WTC11 (cell line): ENCODE results near the gene CD226. TPM values are rescaled to one million over a fixed set of nuclear protein-coding genes. Genes with fewer than 3 reads are reported as not detected.

Source experiments
- ATAC-seq: fragments of 200-7000 bp; cut with Tn5 transposase; 2 replicates; pipeline ENCODE4 v1.10.0; 2021; ENCODE audit warnings: mild to moderate bottlenecking, moderate library complexity
- CTCF ChIA-PET: fragments of 300-600 bp; sonication (Branson Sonifier 250); formaldehyde crosslinking; loops from one replicate; lab custom pipeline; 2021; ENCODE audit warnings: antibody characterized with exemption; lab: Charles Lee
- POLR2A ChIA-PET: fragments of 350-600 bp; sonication (Branson Sonifier 250); formaldehyde crosslinking; loops from one replicate; lab custom pipeline; 2021; ENCODE audit warnings: antibody characterized with exemption; lab: Charles Lee
- DNase-seq: peaks from one replicate; pipeline ENCODE4 v3.0.0; 2021; ENCODE audit warnings: low spot score
- H3K27ac Mint-ChIP-seq: 2 replicates; pipeline ENCODE4 v1.8.0; 2021; ENCODE audit warnings: mixed read lengths
- H3K27me3 Mint-ChIP-seq: 2 replicates; pipeline ENCODE4 v1.8.0; 2021; ENCODE audit warnings: low read depth, mild to moderate bottlenecking, moderate library complexity, mixed read lengths
- H3K36me3 Mint-ChIP-seq: 2 replicates; pipeline ENCODE4 v1.8.0; 2021; ENCODE audit warnings: mixed read lengths
- H3K4me1 Mint-ChIP-seq: 2 replicates; pipeline ENCODE4 v1.8.0; 2022; ENCODE audit warnings: mixed read lengths
- H3K4me3 Mint-ChIP-seq: 2 replicates; pipeline ENCODE4 v1.8.0; 2021; ENCODE audit warnings: mild to moderate bottlenecking, moderate library complexity, mixed read lengths
- H3K9me3 Mint-ChIP-seq: 2 replicates; pipeline ENCODE4 v1.8.0; 2021; ENCODE audit warnings: mixed read lengths
- CREB1 ChIP-seq: sonication (generic); formaldehyde crosslinking; IDR thresholded peaks from 2 replicates; pipeline ENCODE4 v1.8.0; 2023; ENCODE audit warnings: mild to moderate bottlenecking, missing genetic modification reagents
- CREM ChIP-seq: sonication (generic); formaldehyde crosslinking; IDR thresholded peaks from 2 replicates; pipeline ENCODE4 v1.8.1; 2022; ENCODE audit warnings: mild to moderate bottlenecking, missing genetic modification reagents, moderate library complexity
- GABPB1 ChIP-seq: sonication (generic); formaldehyde crosslinking; IDR thresholded peaks from 2 replicates; pipeline ENCODE4 v1.8.1; 2023; ENCODE audit warnings: mild to moderate bottlenecking, missing genetic modification reagents
- GRHL2 ChIP-seq: fragments of 250-450 bp; sonication (Bioruptor Pico); IDR thresholded peaks from 2 replicates; pipeline ENCODE4 v1.8.0; 2022; ENCODE audit warnings: mild to moderate bottlenecking, moderate library complexity; ENCODE audit not compliant: insufficient replicate concordance, severe bottlenecking
- IRF2 ChIP-seq: sonication (generic); formaldehyde crosslinking; IDR thresholded peaks from 2 replicates; pipeline ENCODE4 v1.8.0; 2022; ENCODE audit warnings: low read depth, missing genetic modification reagents, borderline replicate concordance
- JUN ChIP-seq: sonication (generic); formaldehyde crosslinking; IDR thresholded peaks from 2 replicates; pipeline ENCODE4 v1.8.0; 2023; ENCODE audit warnings: mild to moderate bottlenecking, missing genetic modification reagents
- KAT7 ChIP-seq: sonication (generic); formaldehyde crosslinking; IDR thresholded peaks from 2 replicates; pipeline ENCODE4 v1.8.1; 2023; ENCODE audit warnings: missing genetic modification reagents, mild to moderate bottlenecking, borderline replicate concordance
- MLX ChIP-seq: sonication (generic); formaldehyde crosslinking; IDR thresholded peaks from 2 replicates; pipeline ENCODE4 v1.8.1; 2023; ENCODE audit warnings: mild to moderate bottlenecking, missing genetic modification reagents, moderate library complexity
- MXD4 ChIP-seq: fragments of 250-450 bp; sonication (Bioruptor Pico); IDR thresholded peaks from 2 replicates; pipeline ENCODE4 v1.8.0; 2021; ENCODE audit warnings: mild to moderate bottlenecking, moderate library complexity, borderline replicate concordance
- NR3C1 ChIP-seq: sonication (generic); formaldehyde crosslinking; conservative IDR thresholded peaks from 2 replicates; pipeline ENCODE4 v1.8.1; 2023; ENCODE audit warnings: low read depth, mild to moderate bottlenecking, missing genetic modification reagents
- PRRX2 ChIP-seq: fragments of 250-450 bp; sonication (Bioruptor Pico); IDR thresholded peaks from 2 replicates; pipeline ENCODE4 v1.8.0; 2021; ENCODE audit warnings: mild to moderate bottlenecking
- RELA ChIP-seq: sonication (generic); formaldehyde crosslinking; IDR thresholded peaks from 2 replicates; pipeline ENCODE4 v1.8.1; 2022; ENCODE audit warnings: missing genetic modification reagents, mild to moderate bottlenecking, borderline replicate concordance
- SP1 ChIP-seq: sonication (generic); formaldehyde crosslinking; conservative IDR thresholded peaks from 2 replicates; pipeline ENCODE4 v1.8.1; 2022; ENCODE audit warnings: missing genetic modification reagents
- TEAD1 ChIP-seq: sonication (generic); formaldehyde crosslinking; IDR thresholded peaks from 2 replicates; pipeline ENCODE4 v1.8.0; 2022; ENCODE audit warnings: mild to moderate bottlenecking, missing genetic modification reagents
- TEAD4 ChIP-seq: sonication (generic); formaldehyde crosslinking; IDR thresholded peaks from 2 replicates; pipeline ENCODE4 v1.8.0; 2022; ENCODE audit warnings: mild to moderate bottlenecking, missing genetic modification reagents
- USF2 ChIP-seq: sonication (generic); formaldehyde crosslinking; IDR thresholded peaks from 2 replicates; pipeline ENCODE4 v1.8.1; 2023; ENCODE audit warnings: mild to moderate bottlenecking, missing genetic modification reagents, moderate library complexity
- ZNF138 ChIP-seq: sonication (generic); formaldehyde crosslinking; conservative IDR thresholded peaks from 2 replicates; pipeline ENCODE4 v1.8.1; 2022; ENCODE audit warnings: mild to moderate bottlenecking, moderate library complexity, missing genetic modification reagents
- ZNF396 ChIP-seq: fragments of 250-450 bp; sonication (Bioruptor Pico); IDR thresholded peaks from 2 replicates; pipeline ENCODE4 v1.8.0; 2021; ENCODE audit warnings: mild to moderate bottlenecking, moderate library complexity, borderline replicate concordance
- total RNA-seq: library from RNA; stranded (reverse); gene quantifications from 3 replicates; pipeline ENCODE4 v1.2.3, GENCODE V29; 2021
- TF ChIP-seq, protein P1 (sequence below): fragments of 250-450 bp; sonication (Bioruptor Pico); IDR thresholded peaks from 2 replicates; pipeline ENCODE4 v1.9.0; 2021; ENCODE audit warnings: mild to moderate bottlenecking, borderline replicate concordance
- TF ChIP-seq, protein P2 (sequence below): sonication (generic); formaldehyde crosslinking; IDR thresholded peaks from 2 replicates; pipeline ENCODE4 v1.8.1; 2023; ENCODE audit warnings: mild to moderate bottlenecking, missing genetic modification reagents

CD226 gene
- total RNA-seq, 1 experiment from 2014 or later = 0.24 TPM

GRCh38 chr18:69916412-69916811 is 31.3 kb downstream of the CD226 start:
- Mint-ChIP-seq H3K27ac (no peak overlapping the region), H3K4me1 (no peaks in the 10 kb centered on the region), H3K36me3 (no peaks in the 10 kb centered on the region), H3K27me3 (no peaks in the 10 kb centered on the region), H3K4me3 (no peak overlapping the region), H3K9me3 (no peaks in the 10 kb centered on the region)
- POLR2A ChIA-PET = no interaction called here
- DNase-seq (no peak), ATAC-seq (no peak)
- CTCF ChIA-PET = no interaction called here
- TF ChIP-seq, protein P1, sequence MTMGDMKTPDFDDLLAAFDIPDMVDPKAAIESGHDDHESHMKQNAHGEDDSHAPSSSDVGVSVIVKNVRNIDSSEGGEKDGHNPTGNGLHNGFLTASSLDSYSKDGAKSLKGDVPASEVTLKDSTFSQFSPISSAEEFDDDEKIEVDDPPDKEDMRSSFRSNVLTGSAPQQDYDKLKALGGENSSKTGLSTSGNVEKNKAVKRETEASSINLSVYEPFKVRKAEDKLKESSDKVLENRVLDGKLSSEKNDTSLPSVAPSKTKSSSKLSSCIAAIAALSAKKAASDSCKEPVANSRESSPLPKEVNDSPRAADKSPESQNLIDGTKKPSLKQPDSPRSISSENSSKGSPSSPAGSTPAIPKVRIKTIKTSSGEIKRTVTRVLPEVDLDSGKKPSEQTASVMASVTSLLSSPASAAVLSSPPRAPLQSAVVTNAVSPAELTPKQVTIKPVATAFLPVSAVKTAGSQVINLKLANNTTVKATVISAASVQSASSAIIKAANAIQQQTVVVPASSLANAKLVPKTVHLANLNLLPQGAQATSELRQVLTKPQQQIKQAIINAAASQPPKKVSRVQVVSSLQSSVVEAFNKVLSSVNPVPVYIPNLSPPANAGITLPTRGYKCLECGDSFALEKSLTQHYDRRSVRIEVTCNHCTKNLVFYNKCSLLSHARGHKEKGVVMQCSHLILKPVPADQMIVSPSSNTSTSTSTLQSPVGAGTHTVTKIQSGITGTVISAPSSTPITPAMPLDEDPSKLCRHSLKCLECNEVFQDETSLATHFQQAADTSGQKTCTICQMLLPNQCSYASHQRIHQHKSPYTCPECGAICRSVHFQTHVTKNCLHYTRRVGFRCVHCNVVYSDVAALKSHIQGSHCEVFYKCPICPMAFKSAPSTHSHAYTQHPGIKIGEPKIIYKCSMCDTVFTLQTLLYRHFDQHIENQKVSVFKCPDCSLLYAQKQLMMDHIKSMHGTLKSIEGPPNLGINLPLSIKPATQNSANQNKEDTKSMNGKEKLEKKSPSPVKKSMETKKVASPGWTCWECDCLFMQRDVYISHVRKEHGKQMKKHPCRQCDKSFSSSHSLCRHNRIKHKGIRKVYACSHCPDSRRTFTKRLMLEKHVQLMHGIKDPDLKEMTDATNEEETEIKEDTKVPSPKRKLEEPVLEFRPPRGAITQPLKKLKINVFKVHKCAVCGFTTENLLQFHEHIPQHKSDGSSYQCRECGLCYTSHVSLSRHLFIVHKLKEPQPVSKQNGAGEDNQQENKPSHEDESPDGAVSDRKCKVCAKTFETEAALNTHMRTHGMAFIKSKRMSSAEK (CRISPR knock-in tag) = no peak
- TF ChIP-seq CREM (CRISPR knock-in tag) (no peak), IRF2 (no peak), USF2 (CRISPR knock-in tag) (no peak), RELA (CRISPR knock-in tag) (no peak), JUN (no peak), ZNF396 (CRISPR knock-in tag) (no peak), PRRX2 (CRISPR knock-in tag) (no peak), KAT7 (CRISPR knock-in tag) (no peak), GABPB1 (no peak), GRHL2 (CRISPR knock-in tag) (no peak), NR3C1 (CRISPR knock-in tag) (no peak), CREB1 (no peak)

DNA sequence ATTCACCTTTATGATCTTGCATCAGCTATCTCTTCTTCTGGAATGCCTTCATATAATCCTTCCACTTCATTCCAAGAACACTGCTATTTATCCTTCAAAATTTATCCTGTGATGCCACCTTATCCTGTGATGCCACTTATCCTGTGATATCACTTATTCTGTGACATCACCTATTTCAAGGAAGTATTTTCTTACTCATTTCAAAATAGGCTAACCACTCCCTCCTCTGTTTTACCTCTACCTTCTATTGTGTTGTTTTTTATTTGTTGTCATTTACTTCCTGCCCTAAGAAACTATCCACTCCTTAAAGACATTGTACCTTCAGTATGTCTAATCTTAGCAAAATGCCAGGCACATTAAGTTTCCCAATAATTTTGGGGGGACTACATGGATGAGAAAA is 38.8 kb downstream of the CD226 start:
- H3K9me3 Mint-ChIP-seq = peaks cover 3% of the 10 kb centered on the region; the same call in 1 of the 2 replicates
- H3K36me3 Mint-ChIP-seq = no peaks in the 10 kb centered on the region
- H3K4me1 Mint-ChIP-seq = no peaks in the 10 kb centered on the region
- H3K4me3 Mint-ChIP-seq = no peak overlapping the region
- TF ChIP-seq MLX (no peak), TEAD1 (no peak), USF2 (CRISPR knock-in tag) (no peak), MXD4 (CRISPR knock-in tag) (no peak), SP1 (CRISPR knock-in tag) (no peak), GRHL2 (CRISPR knock-in tag) (no peak), ZNF138 (CRISPR knock-in tag) (no peak), TEAD4 (no peak)
- TF ChIP-seq, protein P2, sequence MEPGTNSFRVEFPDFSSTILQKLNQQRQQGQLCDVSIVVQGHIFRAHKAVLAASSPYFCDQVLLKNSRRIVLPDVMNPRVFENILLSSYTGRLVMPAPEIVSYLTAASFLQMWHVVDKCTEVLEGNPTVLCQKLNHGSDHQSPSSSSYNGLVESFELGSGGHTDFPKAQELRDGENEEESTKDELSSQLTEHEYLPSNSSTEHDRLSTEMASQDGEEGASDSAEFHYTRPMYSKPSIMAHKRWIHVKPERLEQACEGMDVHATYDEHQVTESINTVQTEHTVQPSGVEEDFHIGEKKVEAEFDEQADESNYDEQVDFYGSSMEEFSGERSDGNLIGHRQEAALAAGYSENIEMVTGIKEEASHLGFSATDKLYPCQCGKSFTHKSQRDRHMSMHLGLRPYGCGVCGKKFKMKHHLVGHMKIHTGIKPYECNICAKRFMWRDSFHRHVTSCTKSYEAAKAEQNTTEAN (CRISPR knock-in tag) = no peak
- no peaks in the 10 kb centered on the region for H3K27me3 Mint-ChIP-seq
- no peak overlapping the region for H3K27ac Mint-ChIP-seq
- no peak for DNase-seq
- ChIA-PET POLR2A (no interaction called here), CTCF (no interaction called here)
- ATAC-seq = no peak
